Hepatocyte (in vitro differentiated cells): ENCODE data around the gene ARAP1.

ENCODE experiments used
- CTCF ChIP-seq: fragments of 200-600 bp; sonication (generic); IDR thresholded peaks from 2 replicates; pipeline ENCODE4 v1.5.1; 2016; ENCODE audit warnings: antibody characterized with exemption, mild to moderate bottlenecking; ENCODE audit not compliant: poor library complexity
- EZH2 ChIP-seq: fragments of 200-600 bp; sonication (generic); IDR thresholded peaks from 2 replicates; pipeline ENCODE4 v1.6.1; 2016; ENCODE audit warnings: antibody characterized with exemption, mild to moderate bottlenecking, borderline replicate concordance

- TF ChIP-seq CTCF (no peak), EZH2 (no peak)
Observed at GRCh38 chr11:72762641-72763304, 10.6 kb upstream of the ARAP1 start.
